ENCODE data around the gene RGS5. TPM values are rescaled to one million over a fixed set of nuclear protein-coding genes. Genes with fewer than 3 reads are reported as not detected.

Gene RGS5
- total RNA-seq, 1 experiment from 2014 or later = 14.1 TPM

DNA sequence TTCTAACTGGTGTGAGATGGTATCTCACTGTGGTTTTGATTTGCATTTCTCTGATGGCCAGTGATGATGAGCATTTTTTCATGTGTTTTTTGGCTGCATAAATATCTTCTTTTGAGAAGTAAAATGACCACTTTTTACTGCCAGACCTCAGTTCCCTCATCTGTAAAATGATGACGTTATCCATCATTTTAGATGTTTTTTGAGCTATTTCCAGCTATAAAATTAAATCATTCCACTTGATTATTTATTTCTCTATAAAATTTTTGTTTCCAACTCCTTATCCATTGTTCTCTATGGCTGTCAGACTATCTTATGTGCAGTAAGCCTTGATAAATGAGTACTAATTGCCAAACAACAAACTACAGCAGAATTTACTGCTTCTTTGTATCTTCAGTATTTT, 33.2 kb downstream of the RGS5 start:
- H3K27ac Mint-ChIP-seq (ENCODE audit: low read depth, unreplicated experiment) = no peak overlapping the region
- H3K36me3 Mint-ChIP-seq (ENCODE audit: insufficient read depth, unreplicated experiment) = peaks cover 7% of the 10 kb centered on the region
- CTCF ChIA-PET = interaction anchor here (0.6 to 1.3 kb wide), 4 partner anchors 18 to 417 kb away, joined by 3 to 4 read pairs (median 4); no protein-coding TSS in a partner anchor
- H3K27me3 Mint-ChIP-seq (ENCODE audit: insufficient read depth, unreplicated experiment) = no peaks in the 10 kb centered on the region
- H3K9me3 Mint-ChIP-seq (ENCODE audit: unreplicated experiment) = no peaks in the 10 kb centered on the region
- no TSS peak for BruUV-seq (replicated peaks)
- peaks cover 30% of the 10 kb centered on the region for H3K4me1 Mint-ChIP-seq (ENCODE audit: insufficient read depth, unreplicated experiment)
- no peak for DNase-seq (ENCODE audit: unreplicated experiment)
- no peak overlapping the region for H3K4me3 Mint-ChIP-seq (ENCODE audit: unreplicated experiment)
- POLR2A ChIA-PET = no interaction called here
- intact Hi-C loops (cut with micrococcal nuclease) = no loop called here
- TF ChIP-seq, protein P1, sequence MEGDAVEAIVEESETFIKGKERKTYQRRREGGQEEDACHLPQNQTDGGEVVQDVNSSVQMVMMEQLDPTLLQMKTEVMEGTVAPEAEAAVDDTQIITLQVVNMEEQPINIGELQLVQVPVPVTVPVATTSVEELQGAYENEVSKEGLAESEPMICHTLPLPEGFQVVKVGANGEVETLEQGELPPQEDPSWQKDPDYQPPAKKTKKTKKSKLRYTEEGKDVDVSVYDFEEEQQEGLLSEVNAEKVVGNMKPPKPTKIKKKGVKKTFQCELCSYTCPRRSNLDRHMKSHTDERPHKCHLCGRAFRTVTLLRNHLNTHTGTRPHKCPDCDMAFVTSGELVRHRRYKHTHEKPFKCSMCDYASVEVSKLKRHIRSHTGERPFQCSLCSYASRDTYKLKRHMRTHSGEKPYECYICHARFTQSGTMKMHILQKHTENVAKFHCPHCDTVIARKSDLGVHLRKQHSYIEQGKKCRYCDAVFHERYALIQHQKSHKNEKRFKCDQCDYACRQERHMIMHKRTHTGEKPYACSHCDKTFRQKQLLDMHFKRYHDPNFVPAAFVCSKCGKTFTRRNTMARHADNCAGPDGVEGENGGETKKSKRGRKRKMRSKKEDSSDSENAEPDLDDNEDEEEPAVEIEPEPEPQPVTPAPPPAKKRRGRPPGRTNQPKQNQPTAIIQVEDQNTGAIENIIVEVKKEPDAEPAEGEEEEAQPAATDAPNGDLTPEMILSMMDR (IDR thresholded peaks at IDR 0.05; ENCODE audit: unreplicated experiment) = no peak

DNA sequence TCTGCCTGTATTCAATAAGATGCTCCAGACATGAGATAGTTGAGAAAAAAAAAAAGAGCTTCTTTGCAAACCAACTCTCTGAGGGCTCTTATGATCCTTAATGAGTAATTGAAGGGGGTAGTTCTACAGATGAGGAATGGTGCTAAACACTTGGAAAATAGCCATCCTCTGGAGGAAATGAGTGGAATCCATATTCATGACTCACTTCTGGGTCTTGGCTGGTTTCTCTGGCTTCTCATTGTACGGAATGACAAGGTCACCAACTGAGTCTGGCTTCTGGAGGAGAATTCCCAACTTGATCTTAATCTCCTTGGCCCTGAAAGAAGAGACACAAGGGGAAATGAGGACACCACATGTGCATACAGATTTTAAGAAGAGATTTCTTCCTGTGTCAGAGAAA, 34.7 kb downstream of the RGS5 start:
- BruUV-seq (replicated peaks) = no TSS peak
- H3K4me3 Mint-ChIP-seq (ENCODE audit: unreplicated experiment) = no peak overlapping the region
- no peaks in the 10 kb centered on the region for H3K27me3 Mint-ChIP-seq (ENCODE audit: insufficient read depth, unreplicated experiment)
- no peaks in the 10 kb centered on the region for H3K9me3 Mint-ChIP-seq (ENCODE audit: unreplicated experiment)
- intact Hi-C loops (cut with micrococcal nuclease) = no loop called here
- TF ChIP-seq, protein P1 (IDR thresholded peaks at IDR 0.05; ENCODE audit: unreplicated experiment) = no peak
- CTCF ChIA-PET = interaction anchor here (0.8 to 4.2 kb wide), 12 partner anchors 8 to 320 kb away, joined by 3 to 25 read pairs (median 5); no protein-coding TSS in a partner anchor
- peak; percentile 97 for DNase-seq (ENCODE audit: unreplicated experiment)
- H3K27ac Mint-ChIP-seq (ENCODE audit: low read depth, unreplicated experiment) = no peak overlapping the region
- peaks cover 23% of the 10 kb centered on the region for H3K4me1 Mint-ChIP-seq (ENCODE audit: insufficient read depth, unreplicated experiment)
- H3K36me3 Mint-ChIP-seq (ENCODE audit: insufficient read depth, unreplicated experiment) = peaks cover 7% of the 10 kb centered on the region
- POLR2A ChIA-PET = interaction anchor here (0.6 kb wide), 1 partner anchor 273 kb away, joined by 3 read pairs; no protein-coding TSS in a partner anchor

DNA sequence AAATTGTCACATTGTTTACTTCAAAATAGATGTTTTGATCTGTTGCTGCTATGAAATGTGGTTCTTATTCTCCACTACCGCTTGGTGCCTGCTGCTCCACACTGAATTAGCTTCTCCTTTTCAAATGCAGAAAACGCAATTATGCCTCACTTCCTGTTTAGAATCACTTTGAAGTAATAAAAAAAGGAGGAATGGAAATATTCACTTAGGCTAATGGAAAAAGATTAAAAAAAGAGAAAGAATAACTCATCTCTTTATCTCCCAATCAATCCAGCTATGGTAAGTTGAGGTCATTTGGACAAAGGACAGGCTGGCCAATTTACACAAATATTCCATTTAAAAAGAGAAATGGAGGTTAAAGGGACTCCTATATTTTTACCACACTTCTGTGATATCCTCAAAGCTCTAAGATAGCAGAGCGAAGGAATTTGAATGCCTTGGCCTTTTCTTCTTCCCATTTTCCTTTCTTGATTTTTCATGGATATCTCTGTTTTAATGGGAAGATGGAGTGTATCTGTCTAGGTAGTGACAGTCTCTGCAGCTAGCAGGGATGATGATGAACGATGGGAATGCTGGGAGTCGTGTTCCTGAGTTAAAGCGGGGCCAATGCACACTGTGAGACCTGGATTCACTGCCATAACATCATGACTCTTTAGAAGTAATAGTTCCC, 35.7 kb downstream of the RGS5 start:
- ChIA-PET CTCF (interaction anchor here (0.6 to 4.2 kb wide), 11 partner anchors 10 to 319 kb away, joined by 3 to 25 read pairs (median 5); no protein-coding TSS in a partner anchor), POLR2A (interaction anchor here (0.7 kb wide), 1 partner anchor 582 kb away, joined by 3 read pairs; no protein-coding TSS in a partner anchor)
- TF ChIP-seq, protein P1 (IDR thresholded peaks at IDR 0.05; ENCODE audit: unreplicated experiment) = no peak
- Mint-ChIP-seq H3K27ac (ENCODE audit: low read depth, unreplicated experiment) (no peak overlapping the region), H3K27me3 (ENCODE audit: insufficient read depth, unreplicated experiment) (no peaks in the 10 kb centered on the region), H3K4me3 (ENCODE audit: unreplicated experiment) (no peak overlapping the region), H3K9me3 (ENCODE audit: unreplicated experiment) (no peaks in the 10 kb centered on the region), H3K36me3 (ENCODE audit: insufficient read depth, unreplicated experiment) (peaks cover 7% of the 10 kb centered on the region), H3K4me1 (ENCODE audit: insufficient read depth, unreplicated experiment) (peaks cover 22% of the 10 kb centered on the region)
- intact Hi-C loops (cut with micrococcal nuclease) = no loop called here
- no TSS peak for BruUV-seq (replicated peaks)
- no peak for DNase-seq (ENCODE audit: unreplicated experiment)

DNA sequence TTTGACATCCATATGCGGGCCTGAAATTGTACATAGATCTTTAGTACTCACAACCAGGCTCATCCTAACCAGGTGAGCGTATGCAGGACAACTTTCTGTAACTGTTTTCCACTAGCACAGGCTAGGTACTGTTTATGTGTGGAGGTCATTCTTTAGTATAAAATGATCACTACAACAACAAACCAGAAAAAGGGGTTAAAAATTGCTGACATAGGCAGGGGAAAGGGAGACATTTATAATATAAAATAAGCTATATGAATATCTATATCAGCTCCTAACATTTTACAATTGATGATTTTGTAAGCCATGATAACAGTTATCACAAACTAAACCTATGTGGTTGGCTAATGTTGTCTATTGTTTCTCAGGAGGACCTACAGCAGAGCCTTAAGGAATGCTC, 37.6 kb downstream of the RGS5 start:
- TF ChIP-seq, protein P1 (IDR thresholded peaks at IDR 0.05; ENCODE audit: unreplicated experiment) = no peak
- CTCF ChIA-PET = interaction anchor here (0.7 to 4.2 kb wide), 4 partner anchors 9 to 311 kb away, joined by 3 to 25 read pairs (median 6); no protein-coding TSS in a partner anchor
- H3K9me3 Mint-ChIP-seq (ENCODE audit: unreplicated experiment) = no peaks in the 10 kb centered on the region
- H3K36me3 Mint-ChIP-seq (ENCODE audit: insufficient read depth, unreplicated experiment) = peaks cover 7% of the 10 kb centered on the region
- no peaks in the 10 kb centered on the region for H3K27me3 Mint-ChIP-seq (ENCODE audit: insufficient read depth, unreplicated experiment)
- DNase-seq (ENCODE audit: unreplicated experiment) = no peak
- BruUV-seq (replicated peaks) = no TSS peak
- no peak overlapping the region for H3K27ac Mint-ChIP-seq (ENCODE audit: low read depth, unreplicated experiment)
- intact Hi-C loops (cut with micrococcal nuclease) = no loop called here
- peaks cover 21% of the 10 kb centered on the region for H3K4me1 Mint-ChIP-seq (ENCODE audit: insufficient read depth, unreplicated experiment)
- POLR2A ChIA-PET = no interaction called here
- no peak overlapping the region for H3K4me3 Mint-ChIP-seq (ENCODE audit: unreplicated experiment)
